ENCODE measurements around the gene BMPR1A. TPM values are rescaled to one million over a fixed set of nuclear protein-coding genes. Genes with fewer than 3 reads are reported as not detected.
"Not testable (repeated sequence)": the region's sequence is repeated elsewhere in the genome, so short reads cannot be mapped to it uniquely, and the experiment has no call there.

The BMPR1A gene
- total RNA-seq, 2 experiments from 2014 or later: 2.9 to 6.8 TPM

GRCh38 chr10:86944471-86944870, 188.1 kb downstream of the BMPR1A start:
- Mint-ChIP-seq H3K4me3 (no peak overlapping the region), H3K27ac (no peak overlapping the region), H3K4me1 (ENCODE audit: low read depth) (peaks cover 9% of the 10 kb centered on the region), H3K36me3 (ENCODE audit: low read depth) (no peaks in the 10 kb centered on the region), H3K9me3 (no peaks in the 10 kb centered on the region), H3K27me3 (ENCODE audit: low read depth) (no peaks in the 10 kb centered on the region)
- CTCF ChIA-PET: interaction anchor here (2.1 kb wide), 1 partner anchor 22 kb away, joined by 10 read pairs; no protein-coding TSS in a partner anchor
- intact Hi-C loops (cut with micrococcal nuclease): no loop called here
- no peak for DNase-seq

GRCh38 chr10:86944907-86945306, 188.5 kb downstream of the BMPR1A start:
- intact Hi-C loops (cut with micrococcal nuclease): no loop called here
- H3K4me1 Mint-ChIP-seq (ENCODE audit: low read depth): peaks cover 9% of the 10 kb centered on the region
- no peak for DNase-seq
- no peak overlapping the region for H3K27ac Mint-ChIP-seq
- no peaks in the 10 kb centered on the region for H3K36me3 Mint-ChIP-seq (ENCODE audit: low read depth)
- no peaks in the 10 kb centered on the region for H3K9me3 Mint-ChIP-seq
- H3K27me3 Mint-ChIP-seq (ENCODE audit: low read depth): no peaks in the 10 kb centered on the region
- CTCF ChIA-PET: interaction anchor here (1.5 to 2.1 kb wide), 2 partner anchors 9 to 22 kb away, joined by 3 to 10 read pairs; no protein-coding TSS in a partner anchor
- no peak overlapping the region for H3K4me3 Mint-ChIP-seq

- Mint-ChIP-seq H3K4me1 (ENCODE audit: low read depth) (peaks cover 13% of the 10 kb centered on the region), H3K27ac (no peak overlapping the region), H3K27me3 (ENCODE audit: low read depth) (no peaks in the 10 kb centered on the region), H3K36me3 (ENCODE audit: low read depth) (no peaks in the 10 kb centered on the region), H3K4me3 (no peak overlapping the region), H3K9me3 (no peaks in the 10 kb centered on the region)
- DNase-seq: no peak
- CTCF ChIA-PET: interaction anchor here (0.8 to 1.5 kb wide), 3 partner anchors 8 to 94 kb away, joined by 3 read pairs; no protein-coding TSS in a partner anchor
- intact Hi-C loops (cut with micrococcal nuclease): no loop called here
Observed at GRCh38 chr10:86945361-86946212, 189.2 kb downstream of the BMPR1A start.

GRCh38 chr10:86946213-86947155, 190.1 kb downstream of the BMPR1A start:
- no peak overlapping the region for H3K27ac Mint-ChIP-seq
- no peak for DNase-seq
- CTCF ChIA-PET: interaction anchor here (0.6 to 1.5 kb wide), 6 partner anchors 7 to 248 kb away, joined by 3 to 4 read pairs (median 3); no protein-coding TSS in a partner anchor
- no peaks in the 10 kb centered on the region for H3K36me3 Mint-ChIP-seq (ENCODE audit: low read depth)
- intact Hi-C loops (cut with micrococcal nuclease): no loop called here
- peaks cover 19% of the 10 kb centered on the region for H3K4me1 Mint-ChIP-seq (ENCODE audit: low read depth)
- no peaks in the 10 kb centered on the region for H3K9me3 Mint-ChIP-seq
- no peak overlapping the region for H3K4me3 Mint-ChIP-seq
- H3K27me3 Mint-ChIP-seq (ENCODE audit: low read depth): no peaks in the 10 kb centered on the region

- H3K27me3 Mint-ChIP-seq (ENCODE audit: low read depth); H3K36me3 Mint-ChIP-seq (ENCODE audit: low read depth); H3K27ac Mint-ChIP-seq; intact Hi-C loops (cut with micrococcal nuclease); H3K9me3 Mint-ChIP-seq; DNase-seq; H3K4me3 Mint-ChIP-seq: not testable (repeated sequence)
- CTCF ChIA-PET: interaction anchor here (0.6 to 1.5 kb wide), 3 partner anchors 13 to 19 kb away, joined by 3 read pairs; no protein-coding TSS in a partner anchor
- peaks cover 24% of the 10 kb centered on the region for H3K4me1 Mint-ChIP-seq (ENCODE audit: low read depth)
Observed at GRCh38 chr10:86947806-86948205, 191.4 kb downstream of the BMPR1A start.

- peak; percentile 10 for DNase-seq
- peak overlapping the region; percentile 81 for H3K27ac Mint-ChIP-seq
- no peak overlapping the region for H3K4me3 Mint-ChIP-seq
- intact Hi-C loops (cut with micrococcal nuclease): no loop called here
- CTCF ChIA-PET: interaction anchor here (0.7 to 2.4 kb wide), 3 partner anchors 11 to 27 kb away, joined by 4 to 11 read pairs (median 4); no protein-coding TSS in a partner anchor
- H3K9me3 Mint-ChIP-seq: peaks cover 12% of the 10 kb centered on the region
- H3K36me3 Mint-ChIP-seq (ENCODE audit: low read depth): peaks cover 4% of the 10 kb centered on the region
- peaks cover 21% of the 10 kb centered on the region for H3K4me1 Mint-ChIP-seq (ENCODE audit: low read depth)
- no peaks in the 10 kb centered on the region for H3K27me3 Mint-ChIP-seq (ENCODE audit: low read depth)
Observed at GRCh38 chr10:86950349-86950748, 193.9 kb downstream of the BMPR1A start.

- H3K4me1 Mint-ChIP-seq (ENCODE audit: low read depth): peaks cover 21% of the 10 kb centered on the region
- no peak overlapping the region for H3K27ac Mint-ChIP-seq
- intact Hi-C loops (cut with micrococcal nuclease): no loop called here
Observed at GRCh38 chr10:86951184-86951761, 194.9 kb downstream of the BMPR1A start.

GRCh38 chr10:86952106-86952505, 195.7 kb downstream of the BMPR1A start:
- Mint-ChIP-seq H3K4me1 (ENCODE audit: low read depth) (peaks cover 21% of the 10 kb centered on the region), H3K9me3 (peaks cover 12% of the 10 kb centered on the region), H3K4me3 (no peak overlapping the region), H3K36me3 (ENCODE audit: low read depth) (peaks cover 4% of the 10 kb centered on the region), H3K27ac (no peak overlapping the region), H3K27me3 (ENCODE audit: low read depth) (no peaks in the 10 kb centered on the region)
- CTCF ChIA-PET: no interaction called here
- no peak for DNase-seq
- intact Hi-C loops (cut with micrococcal nuclease): no loop called here

More at GRCh38 chr10:86951184-86951761, 194.9 kb downstream of the BMPR1A start:
- peaks cover 12% of the 10 kb centered on the region for H3K9me3 Mint-ChIP-seq
- H3K4me3 Mint-ChIP-seq: no peak overlapping the region
- H3K36me3 Mint-ChIP-seq (ENCODE audit: low read depth): peaks cover 4% of the 10 kb centered on the region
- DNase-seq: no peak
- H3K27me3 Mint-ChIP-seq (ENCODE audit: low read depth): no peaks in the 10 kb centered on the region
- CTCF ChIA-PET: interaction anchor here (0.7 to 2.4 kb wide), 3 partner anchors 11 to 26 kb away, joined by 4 to 11 read pairs (median 4); no protein-coding TSS in a partner anchor

GRCh38 chr10:86952697-86953096, 196.3 kb downstream of the BMPR1A start:
- peaks cover 21% of the 10 kb centered on the region for H3K4me1 Mint-ChIP-seq (ENCODE audit: low read depth)
- H3K4me3 Mint-ChIP-seq; intact Hi-C loops (cut with micrococcal nuclease); DNase-seq; H3K27ac Mint-ChIP-seq; CTCF ChIA-PET; H3K36me3 Mint-ChIP-seq (ENCODE audit: low read depth); H3K27me3 Mint-ChIP-seq (ENCODE audit: low read depth): not testable (repeated sequence)
- H3K9me3 Mint-ChIP-seq: peaks cover 12% of the 10 kb centered on the region

GRCh38 chr10:86953747-86954680, 197.6 kb downstream of the BMPR1A start:
- H3K9me3 Mint-ChIP-seq: peaks cover 12% of the 10 kb centered on the region

More at GRCh38 chr10:86953747-86954680, 197.6 kb downstream of the BMPR1A start:
- Mint-ChIP-seq H3K27ac (no peak overlapping the region), H3K27me3 (ENCODE audit: low read depth) (no peaks in the 10 kb centered on the region), H3K36me3 (ENCODE audit: low read depth) (peaks cover 4% of the 10 kb centered on the region), H3K4me1 (ENCODE audit: low read depth) (peaks cover 20% of the 10 kb centered on the region), H3K4me3 (no peak overlapping the region)
- no peak for DNase-seq
- intact Hi-C loops (cut with micrococcal nuclease): no loop called here
- CTCF ChIA-PET: interaction anchor here (1.2 kb wide), 2 partner anchors 9 to 12 kb away, joined by 3 to 8 read pairs; no protein-coding TSS in a partner anchor
